ENCODE data around the gene RRP1.

The RRP1 gene

DNA sequence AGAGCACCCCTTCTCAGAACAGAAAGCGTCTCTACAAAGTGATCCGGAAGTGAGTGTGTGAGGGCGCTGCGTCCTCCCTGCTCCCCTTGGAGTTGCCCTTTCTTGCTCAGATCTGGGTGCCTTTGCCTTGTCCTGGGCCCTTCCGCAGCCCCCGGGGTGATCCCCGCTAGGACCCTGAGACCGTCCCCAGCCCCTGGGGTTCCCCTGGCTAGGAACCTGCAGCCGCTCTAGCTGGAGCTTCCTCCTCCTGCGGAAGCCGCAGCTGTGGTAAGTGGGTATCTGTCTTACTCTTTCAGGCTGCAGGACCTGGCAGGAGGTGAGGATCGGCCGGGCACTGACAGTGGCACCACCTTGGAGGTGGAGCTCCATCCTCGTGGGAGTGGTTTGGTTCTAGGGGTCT, 11.2 kb downstream of the RRP1 start:
- DNase-seq (ENCODE audit: low read depth in 2 of 3, low spot score in 2 of 3) = no peak

DNA sequence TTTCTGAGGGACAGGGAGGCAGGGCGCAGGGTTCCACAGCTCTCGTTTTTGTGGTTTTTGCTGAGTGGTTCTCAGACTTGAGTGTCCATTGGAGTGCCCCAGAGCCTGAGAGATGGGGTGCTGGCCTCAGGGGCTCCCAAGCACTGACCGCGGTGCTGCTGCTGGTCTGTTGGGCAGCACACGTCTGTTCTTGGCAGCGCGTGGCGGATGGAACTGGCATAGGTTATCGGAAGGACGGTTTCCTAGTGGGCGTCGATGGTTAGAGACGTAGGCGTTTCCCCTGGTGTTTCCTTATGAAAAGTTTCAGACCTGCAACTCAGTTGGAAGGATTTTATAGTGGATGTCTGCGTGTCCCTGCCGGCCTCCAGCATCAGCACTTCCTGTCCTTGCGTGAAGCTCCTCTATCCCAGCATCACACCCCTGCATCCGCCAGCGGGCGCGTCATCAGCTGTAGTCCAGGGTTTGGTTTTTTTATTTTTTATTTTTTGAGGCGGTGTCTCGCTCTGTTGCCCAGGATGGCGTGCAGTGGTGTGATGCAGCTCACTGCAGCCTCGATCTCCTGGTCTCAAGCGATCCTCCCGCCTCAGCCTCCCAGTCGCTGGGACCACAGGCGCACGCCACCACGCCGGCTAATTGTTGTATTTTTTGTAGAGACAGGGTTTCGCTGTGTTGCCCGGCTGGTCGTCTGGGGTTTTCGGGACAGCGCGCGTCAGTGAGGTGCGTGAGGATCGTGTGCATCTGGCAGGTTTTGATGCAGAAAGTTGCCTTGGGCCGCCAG, 11.8 kb downstream of the RRP1 start:
- DNase-seq (ENCODE audit: low read depth in 2 of 3, low spot score in 2 of 3) = no peak

DNA sequence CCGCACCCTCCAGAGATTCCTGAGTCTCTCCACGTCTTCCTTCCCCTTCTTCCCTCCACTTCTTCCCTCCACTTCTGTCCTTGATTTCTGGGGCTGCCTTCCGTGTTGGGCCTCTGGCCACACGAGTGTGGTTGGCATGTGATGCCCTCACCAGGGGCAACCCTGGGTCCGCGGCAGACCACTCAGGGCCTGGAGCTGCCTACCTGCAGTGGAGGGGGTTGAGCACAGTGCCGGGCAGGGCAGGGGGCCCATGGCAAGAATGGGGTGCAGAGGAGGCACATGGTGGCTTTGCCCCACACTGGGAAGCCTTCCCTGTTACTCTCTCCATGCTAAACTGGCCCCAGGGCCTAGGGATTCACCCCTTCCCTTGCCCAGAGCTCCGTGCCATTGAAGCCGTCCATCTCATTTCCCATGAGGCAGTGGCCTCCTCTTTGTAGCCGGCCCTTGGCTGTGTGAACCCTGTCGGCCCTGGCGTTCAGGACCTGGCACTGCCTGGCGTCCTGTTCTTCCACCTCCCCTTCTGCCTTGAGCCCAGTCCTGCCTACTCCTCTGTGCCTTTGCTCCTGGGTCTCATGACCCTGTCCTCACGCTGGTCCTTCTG, 13.4 kb downstream of the RRP1 start:
- no peak for DNase-seq (ENCODE audit: low read depth in 2 of 3, low spot score in 2 of 3)

DNA sequence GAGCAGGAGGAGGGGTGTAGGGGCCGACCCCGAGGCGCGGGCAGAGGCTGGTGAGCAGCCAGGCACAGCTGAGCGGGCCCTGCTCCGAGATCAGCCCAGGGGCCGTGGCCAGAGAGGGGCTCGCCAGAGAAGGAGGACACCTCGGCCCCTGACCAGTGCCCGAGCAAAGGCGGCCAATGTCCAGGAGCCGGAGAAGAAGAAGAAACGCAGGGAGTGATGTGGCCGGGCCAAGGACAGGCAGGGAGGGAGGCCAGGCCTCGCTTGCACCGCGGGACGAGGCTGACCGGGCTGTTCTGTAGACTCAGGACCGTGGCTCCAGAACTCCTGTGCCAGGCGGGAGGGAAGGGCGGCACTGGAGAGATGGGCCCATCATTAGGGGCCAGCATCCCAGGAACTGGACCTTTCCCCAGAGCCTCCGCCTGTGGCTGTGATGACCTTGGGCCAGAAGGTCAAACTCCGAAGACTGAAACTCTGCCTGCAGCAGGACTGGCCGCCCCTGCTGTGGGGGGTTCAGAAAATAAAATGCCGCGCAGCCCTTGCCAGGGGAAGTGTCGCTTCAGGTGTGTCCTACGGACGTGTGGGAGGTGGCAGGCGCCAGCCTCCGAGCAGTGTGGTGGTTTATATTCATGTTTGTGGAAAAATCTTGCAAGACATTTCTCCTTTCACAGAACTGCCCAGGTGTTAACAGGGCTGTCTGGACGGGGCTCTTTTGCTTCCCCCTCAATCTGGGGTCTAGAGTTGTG, 14.4 kb downstream of the RRP1 start:
- no peak for DNase-seq (ENCODE audit: low read depth in 2 of 3, low spot score in 2 of 3)

DNA sequence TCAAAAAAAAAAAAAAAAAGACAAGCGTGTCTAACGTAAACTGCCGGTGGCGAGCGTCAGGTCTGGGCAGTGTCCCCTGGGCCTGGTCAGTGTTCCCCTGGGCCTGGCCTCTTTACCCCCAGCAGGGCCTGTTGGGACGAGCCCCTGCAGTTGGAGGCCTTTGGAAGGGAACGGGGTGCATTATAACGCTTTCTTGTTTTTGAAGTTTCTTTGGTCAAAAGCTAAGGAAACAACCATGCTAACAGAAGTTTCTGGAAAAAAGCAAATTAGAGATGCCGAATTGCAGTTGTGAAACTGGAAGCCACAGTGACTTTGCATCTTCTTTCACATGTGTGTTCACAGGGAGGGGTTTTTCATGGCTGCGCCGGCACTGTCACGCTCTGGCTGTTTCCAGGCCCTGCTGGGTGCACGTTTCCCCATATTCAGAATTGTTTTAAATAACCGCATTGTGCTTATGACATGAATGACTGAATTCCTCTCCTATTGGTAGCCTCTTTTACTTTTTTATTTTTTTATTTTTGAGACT, 16.0 kb downstream of the RRP1 start:
- DNase-seq (ENCODE audit: low read depth in 2 of 3, low spot score in 2 of 3) = no peak

DNA sequence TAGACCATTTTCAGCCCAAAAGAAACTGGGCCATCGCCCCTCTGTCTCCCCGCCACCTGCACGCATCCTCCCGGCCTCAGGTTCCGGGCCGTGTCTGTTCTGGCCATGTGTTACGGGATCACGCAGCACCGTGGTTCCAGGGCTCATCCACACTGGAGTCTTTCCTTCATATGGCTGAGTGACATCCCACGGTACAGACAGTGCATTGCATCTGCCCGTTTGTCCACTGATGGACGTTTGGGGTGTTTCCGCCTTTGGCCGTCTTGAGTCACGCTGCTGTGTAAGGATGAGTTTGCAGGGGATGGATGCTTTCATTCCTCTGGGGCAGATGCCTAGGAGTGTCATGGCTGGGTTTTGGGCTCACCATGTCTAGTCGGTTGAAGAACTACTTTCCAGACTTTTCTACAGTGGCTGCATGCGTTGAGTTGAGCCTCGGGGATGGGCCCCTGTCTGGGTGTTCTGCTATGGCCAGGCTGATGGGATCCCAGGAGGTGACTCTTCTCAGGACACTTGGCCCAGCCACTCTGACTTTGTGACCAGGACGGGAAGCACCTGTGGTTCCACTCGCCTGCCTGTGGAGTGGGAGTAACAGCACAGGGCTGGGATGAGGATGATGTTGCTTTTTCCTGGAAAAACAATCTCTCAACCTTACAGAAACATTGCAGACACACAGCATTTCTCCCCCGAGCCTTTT, 16.8 kb downstream of the RRP1 start:
- no peak for DNase-seq (ENCODE audit: low read depth in 2 of 3, low spot score in 2 of 3)

DNA sequence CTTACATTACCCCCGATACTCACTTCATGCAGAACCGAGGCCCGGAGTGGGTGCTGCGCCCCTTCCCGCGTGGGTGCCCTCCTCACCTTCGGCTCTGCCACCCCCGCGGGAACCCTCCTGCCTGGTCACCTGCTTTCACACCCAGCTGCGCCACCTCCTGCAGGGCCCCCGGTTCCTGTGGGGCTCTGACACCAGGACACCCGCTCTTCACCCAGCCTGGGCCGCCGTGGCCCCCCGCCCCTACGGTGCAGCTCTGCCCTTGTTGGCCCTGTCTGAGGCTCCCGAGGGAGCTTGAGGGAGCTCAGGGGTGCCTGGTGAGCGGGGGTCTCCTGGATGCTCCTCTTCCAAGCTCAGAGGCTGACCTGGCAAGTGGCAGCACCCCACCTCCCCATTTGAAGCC, 19.0 kb downstream of the RRP1 start:
- no peak for DNase-seq (ENCODE audit: low read depth in 2 of 3, low spot score in 2 of 3)

DNA sequence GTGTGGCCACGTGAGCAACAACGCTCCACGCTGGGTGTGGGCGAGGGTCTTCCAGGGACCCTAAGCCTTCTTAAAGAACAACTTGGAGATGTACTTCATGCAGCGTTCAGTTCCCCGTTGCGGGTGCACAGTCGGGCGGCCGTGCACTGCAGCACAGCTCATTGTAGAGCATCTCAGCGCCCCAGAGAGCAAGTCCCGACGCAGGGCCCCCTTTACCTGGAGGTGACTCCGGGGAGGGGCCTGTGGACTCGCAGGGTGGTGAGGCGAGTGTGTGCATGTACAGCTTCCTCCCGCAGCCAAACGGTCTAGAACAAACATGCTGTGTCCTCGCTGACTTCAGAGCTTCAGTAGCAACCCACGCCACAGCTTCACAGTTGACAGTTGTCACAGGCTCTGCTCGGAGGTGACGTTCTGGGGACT, 19.5 kb downstream of the RRP1 start:
- DNase-seq (ENCODE audit: low read depth in 2 of 3, low spot score in 2 of 3) = no peak

DNA sequence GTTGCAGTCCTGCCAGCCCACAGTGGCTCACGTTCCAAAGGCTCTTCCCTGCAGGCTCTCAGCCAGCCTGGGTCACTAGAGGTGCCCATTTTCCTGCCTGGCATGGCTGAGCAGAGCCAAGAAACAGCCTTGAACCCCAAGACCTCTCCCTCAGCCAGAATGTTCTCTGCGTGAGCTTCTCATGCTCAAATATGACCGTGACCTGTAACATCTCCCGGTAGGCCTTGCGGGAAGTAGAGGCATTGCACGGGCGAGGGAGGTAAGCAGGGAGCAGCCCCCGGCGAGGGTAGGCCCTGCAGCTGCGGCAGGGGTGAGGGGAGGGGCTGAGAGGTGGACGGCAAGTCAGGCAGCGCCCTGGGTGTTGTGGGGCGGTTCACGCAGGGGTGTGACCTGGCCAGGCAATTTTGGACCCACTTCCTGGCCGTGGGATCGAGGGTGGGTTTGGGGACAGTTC, 20.0 kb downstream of the RRP1 start:
- no peak for DNase-seq (ENCODE audit: low read depth in 2 of 3, low spot score in 2 of 3)

DNA sequence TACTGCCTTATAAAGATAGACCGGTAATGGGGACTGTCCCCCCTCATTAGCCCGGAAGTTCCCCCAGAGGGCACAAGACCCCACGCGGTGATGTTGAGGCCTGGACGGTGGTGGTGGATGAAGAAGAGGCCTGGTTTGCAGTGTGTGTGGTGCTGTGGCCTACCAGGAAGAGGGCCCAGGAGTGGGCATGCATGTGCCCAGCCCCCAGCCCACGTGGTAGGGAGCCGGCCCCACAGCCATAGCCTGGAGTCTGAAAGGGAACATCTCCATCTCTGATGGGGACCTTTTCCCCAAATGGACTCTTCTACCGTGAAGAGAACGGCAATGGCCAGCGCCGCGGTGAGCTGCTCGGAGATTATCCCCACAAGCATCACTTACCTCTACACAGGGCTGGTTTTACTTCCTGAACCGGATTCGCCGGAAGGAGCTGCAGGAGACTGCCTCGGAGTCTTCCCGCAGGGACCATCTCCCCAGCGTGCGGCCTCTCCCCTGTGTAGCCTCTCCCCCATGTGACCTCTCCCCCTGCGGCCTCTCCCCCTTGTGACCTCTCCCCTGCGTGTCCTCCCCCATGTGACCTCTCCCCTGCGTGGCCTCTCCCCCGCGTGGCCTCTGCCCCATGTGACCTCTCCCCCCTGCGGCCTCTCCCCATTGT, 20.6 kb downstream of the RRP1 start:
- DNase-seq (ENCODE audit: low read depth in 2 of 3, low spot score in 2 of 3) = no peak

DNA sequence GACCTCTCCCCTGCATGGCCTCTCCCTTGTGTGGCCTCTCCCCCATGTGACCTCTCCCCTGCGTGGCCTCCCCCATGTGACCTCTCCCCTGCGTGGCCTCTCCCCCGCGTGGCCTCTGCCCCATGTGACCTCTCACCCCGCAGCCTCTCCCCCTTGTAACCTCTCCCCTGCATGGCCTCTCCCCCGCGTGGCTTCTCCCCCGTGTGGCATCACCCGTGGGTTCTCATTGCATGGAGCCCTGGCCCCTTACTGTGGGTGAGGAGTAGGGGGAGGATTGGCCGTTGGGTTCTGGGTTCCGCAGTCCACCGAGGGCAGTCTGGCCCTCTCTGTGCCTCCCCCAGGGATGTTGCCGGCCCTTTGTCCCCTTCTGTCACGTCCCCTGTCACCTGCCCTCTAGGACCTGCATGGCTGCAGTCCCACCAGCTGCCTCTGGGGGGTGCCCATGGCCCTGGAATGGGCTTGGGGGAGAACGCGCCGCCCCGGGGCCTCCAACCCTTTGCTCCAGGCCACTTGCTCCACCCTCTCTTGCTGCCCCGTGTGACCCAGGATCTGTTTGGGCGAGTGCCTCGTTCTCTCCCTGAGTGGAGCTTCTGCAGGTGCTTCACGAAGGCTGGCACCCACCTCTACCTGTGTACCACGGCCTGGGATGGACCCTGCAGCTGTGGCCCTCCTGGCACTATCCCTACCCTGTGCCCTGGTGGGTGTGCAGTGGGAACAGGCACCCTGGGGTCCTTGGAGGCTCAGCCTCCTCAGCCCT, 21.3 kb downstream of the RRP1 start:
- DNase-seq (ENCODE audit: low read depth in 2 of 3, low spot score in 2 of 3) = peak; percentile 76 to 98 (median 96)

DNA sequence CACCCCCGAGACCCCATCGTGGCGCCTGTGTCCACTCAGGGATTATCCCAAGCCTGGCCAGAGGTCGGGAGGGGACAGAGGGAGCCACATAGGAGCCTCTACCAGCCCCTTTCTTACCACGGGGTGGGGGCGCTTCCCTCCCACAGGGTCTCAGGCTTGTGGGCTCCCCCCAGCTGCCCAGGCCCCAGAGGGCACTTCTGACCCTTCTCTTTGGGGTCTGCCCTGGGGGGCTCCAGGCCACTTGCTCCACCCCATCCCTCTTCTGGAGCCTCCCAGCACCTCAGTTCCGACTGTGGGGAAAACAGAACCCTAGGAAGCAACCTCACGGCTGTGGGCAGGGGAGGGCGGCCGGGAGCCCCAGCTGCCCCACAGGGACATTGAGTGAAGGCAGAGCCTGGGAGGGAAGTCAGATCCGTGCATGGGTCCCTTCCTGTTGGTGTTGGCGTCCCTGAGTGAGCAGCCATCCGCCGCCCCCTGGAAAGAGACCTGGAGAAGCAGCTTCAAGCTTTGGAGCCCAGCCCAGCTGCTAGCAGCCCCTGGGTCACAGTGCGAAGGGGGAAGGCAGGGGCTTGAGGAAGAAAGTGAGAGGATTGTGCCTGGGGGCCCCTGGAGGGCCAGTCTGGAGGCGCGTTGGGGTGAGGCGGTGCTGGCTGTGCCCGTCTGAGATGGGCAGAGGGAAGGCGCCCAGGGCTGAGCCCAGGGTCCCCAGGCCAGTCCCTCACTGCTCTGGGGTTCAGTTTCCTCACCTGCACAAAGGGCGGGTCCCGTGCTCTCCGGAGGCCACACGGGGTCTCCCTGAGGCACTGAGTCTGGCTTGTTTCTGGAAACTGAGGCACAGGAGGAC, 22.1 kb downstream of the RRP1 start:
- DNase-seq (ENCODE audit: low read depth in 2 of 3, low spot score in 2 of 3) = no peak

DNA sequence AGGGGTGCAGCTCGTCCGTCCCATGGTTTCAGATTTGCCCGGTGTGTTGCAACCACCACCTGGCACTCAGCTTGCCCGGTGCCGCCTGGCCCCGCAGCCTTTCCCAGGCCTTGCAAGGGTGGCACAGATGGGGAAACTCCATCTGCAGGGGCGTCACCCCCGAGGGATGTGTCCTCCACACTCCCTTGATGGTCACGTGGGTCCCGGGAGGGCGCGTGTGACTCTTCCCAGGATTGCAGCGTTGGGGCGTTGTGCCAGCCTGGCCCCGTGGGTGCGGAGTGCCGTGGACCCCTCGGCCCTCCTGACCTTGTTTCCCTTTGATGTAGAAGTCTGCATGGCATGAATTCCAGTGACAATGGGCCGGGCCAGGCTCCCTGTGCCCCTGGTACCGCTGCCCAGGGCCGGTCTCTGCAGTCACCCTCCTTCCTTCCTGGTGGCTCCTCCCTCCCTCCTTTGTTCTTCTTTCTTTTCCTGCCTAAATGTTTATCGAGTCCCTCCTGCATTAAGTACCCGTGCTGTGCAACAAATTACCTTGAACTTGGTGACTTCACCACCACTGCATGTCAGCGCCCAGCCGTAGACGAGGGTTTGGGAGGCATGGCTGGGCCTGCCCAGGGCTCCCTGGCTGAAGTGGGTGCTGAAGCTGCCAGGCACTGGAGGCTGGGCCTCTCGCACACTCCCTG, 22.9 kb downstream of the RRP1 start:
- no peak for DNase-seq (ENCODE audit: low read depth in 2 of 3, low spot score in 2 of 3)

DNA sequence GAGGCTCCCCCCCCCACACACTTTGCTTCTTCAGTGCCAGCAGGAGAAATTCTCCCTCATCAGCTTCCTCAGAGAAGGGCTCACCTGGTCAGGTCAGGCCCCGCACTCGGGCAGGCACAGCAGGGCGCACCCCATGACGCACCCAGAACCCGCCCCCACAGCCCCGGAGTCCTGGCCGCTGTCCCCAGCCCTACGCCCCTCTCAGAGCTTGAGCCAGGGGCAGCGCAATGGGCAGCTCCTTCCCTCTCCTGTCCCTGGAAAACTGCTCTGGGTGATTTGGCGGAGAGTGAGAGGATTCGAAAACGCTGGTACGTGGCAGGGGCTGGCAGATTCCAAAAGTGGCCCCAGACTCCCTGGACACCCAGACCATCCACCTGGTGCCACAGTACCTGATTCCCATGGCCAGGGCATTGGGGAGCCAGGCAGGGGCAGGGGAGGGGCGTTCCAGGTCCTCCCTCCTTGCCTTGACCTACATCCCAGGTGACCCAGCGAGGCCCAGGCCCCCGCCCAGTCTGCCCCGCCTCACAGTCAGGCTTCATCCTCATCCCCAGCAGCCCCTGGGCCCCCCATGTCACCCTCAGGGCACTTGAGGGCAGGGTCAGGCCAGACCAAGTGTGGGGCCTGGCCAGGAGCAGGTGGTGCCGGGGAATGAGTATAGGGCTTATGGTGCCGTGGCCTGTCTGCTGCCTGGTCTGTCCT, 23.7 kb downstream of the RRP1 start:
- no peak for DNase-seq (ENCODE audit: low read depth in 2 of 3, low spot score in 2 of 3)

DNA sequence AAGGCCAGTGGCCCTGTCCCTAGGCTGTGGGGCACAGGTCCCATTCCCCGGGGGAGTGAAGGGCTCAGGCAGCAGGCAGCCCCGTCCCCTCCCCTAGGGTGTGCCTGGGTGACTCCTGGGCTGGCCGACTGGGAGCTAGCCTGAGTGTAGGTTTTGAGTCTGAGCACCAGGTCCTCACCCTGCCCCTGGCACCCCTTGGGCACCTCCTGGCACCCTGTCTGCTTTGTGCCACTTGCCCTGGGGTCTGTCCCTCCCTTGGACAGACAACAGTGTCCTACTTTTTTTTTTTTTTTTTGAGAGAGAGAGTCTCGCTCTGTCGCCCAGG, 24.2 kb downstream of the RRP1 start:
- no peak for DNase-seq (ENCODE audit: low read depth in 2 of 3, low spot score in 2 of 3)

DNA sequence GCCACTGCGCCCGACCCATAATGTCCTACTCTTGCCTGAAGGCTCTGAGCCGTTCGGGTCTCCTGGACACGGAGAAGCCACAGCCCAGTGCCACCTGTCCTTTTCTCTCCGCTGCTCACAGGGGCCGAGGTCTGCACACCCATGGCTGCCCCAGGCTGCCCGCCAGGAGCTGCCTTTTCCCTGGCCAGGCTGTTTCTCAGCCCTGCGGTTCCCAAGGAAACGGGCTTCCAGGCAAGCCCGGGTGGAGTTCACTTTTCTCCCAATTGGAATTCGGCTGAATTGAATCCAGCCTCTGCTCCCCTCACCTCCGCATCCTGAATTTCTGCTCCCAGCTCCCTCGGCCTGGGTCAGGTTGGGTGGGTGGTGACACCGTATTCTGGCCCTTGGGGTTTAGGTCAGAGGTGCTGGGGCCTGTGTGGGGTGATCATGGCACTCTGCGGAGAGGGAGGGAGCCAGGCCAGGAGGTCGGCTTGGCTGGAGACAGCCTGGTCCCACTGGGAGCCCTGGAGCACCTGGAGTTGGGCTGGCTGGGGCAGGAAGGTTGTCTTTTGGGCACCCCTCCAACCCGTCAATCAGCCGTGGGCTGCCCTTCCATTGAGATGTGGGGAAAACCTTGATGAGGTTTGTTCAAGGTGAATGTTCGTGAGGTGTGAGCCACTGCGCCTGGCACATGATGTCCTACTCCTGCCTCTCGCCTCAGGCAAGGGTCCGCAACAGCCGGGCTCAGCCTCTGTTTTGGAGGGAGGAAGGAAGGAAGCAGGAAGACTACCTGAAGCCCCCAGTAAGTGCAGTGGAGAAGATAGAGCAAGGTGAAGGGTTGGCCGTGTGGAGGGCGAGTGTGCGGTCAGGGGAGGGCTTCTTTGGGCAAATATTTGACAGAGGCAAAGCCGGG, 25.1 kb downstream of the RRP1 start:
- no peak for DNase-seq (ENCODE audit: low read depth in 2 of 3, low spot score in 2 of 3)

DNA sequence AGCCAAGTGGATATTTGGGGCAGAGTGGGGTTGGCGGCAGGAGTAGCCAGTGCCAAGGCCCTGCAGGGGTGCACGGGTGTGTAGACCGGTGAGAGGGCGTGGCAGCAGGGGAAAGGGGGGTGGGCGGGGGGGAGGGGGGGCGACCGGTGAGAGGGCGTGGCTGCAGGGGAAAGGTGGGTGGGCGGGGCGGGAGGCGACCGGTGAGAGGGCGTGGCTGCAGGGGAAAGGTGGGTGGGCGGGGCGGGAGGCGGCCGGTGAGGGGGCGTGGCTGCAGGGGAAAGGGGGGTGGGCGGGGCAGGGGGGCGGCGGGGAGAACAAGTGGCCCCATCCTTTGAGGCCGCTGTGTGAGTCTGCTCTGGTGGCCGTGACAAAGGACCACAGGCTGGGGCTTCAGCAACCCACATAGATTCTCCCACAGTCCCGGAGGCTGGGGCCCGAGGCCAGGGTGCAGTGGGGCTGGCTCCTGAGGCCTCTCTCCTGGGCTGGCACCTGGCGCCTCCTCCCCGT, 25.8 kb downstream of the RRP1 start:
- DNase-seq (ENCODE audit: low read depth in 2 of 3, low spot score in 2 of 3) = no peak

Measured in activated CD8-positive, alpha-beta memory T cell treated with anti-CD3 and anti-CD28 coated beads for 48 hours (primary cell).